Neural progenitor cell (in vitro differentiated cells): ENCODE data around the gene ALMS1.

Source experiments
- CTCF ChIP-seq: fragments of 200-600 bp; sonication (generic); IDR thresholded peaks from 2 replicates; pipeline ENCODE4 v1.5.1; 2017; ENCODE audit warnings: antibody characterized with exemption, mild to moderate bottlenecking
- EZH2 ChIP-seq: fragments of 200-600 bp; sonication (generic); IDR thresholded peaks from 2 replicates; pipeline ENCODE4 v1.6.1; 2017; ENCODE audit warnings: antibody characterized with exemption, mild to moderate bottlenecking, moderate library complexity
- EZH2phosphoT487 ChIP-seq: fragments of 200-600 bp; sonication (generic); IDR thresholded peaks from 2 replicates; pipeline ENCODE4 v1.6.1; 2017; ENCODE audit warnings: antibody characterized with exemption

- TF ChIP-seq EZH2: no peak
- no peak for TF ChIP-seq CTCF
- no peak for TF ChIP-seq EZH2phosphoT487
These were observed 268.5 kb downstream of the ALMS1 start for GRCh38 chr2:73654175-73654574.
